OCI-LY3 (cell line): Measurements from ENCODE around the gene TEAD1.

Experiments used
- CTCF ChIP-seq: fragments of 200-600, 300-600 bp; sonication (generic); IDR thresholded peaks from 2 replicates; pipeline ENCODE4 v1.5.1; 2014; ENCODE audit warnings: antibody characterized with exemption, low read length, low read depth
- EZH2phosphoT487 ChIP-seq: fragments of 200-600 bp; shearing (Covaris generic); IDR thresholded peaks from 2 replicates; pipeline ENCODE4 v1.6.1; 2018; ENCODE audit warnings: antibody characterized with exemption, mixed run types, low read depth

DNA sequence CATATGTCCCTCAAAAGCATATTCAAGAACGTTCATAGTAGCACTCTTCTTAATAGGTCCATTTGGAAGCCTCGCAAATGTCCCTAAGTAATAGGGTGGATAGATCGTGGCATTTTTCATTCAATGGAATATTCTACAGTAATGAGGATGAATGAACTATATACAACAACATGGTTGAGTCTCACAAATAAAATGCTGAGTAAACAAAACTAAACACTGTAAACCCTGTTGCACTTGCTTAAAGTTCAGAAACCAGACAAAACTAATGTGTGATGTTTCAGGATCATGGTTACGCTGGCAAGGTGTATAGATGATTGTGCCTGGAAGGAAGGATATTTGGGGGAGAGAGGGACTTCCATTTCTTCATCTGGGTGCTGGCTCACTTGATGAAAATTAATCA is 244.4 kb downstream of the TEAD1 start:
- TF ChIP-seq CTCF (no peak), EZH2phosphoT487 (no peak)
